ENCODE results near the gene GPHA2. TPM values are rescaled to one million over a fixed set of nuclear protein-coding genes. Genes with fewer than 3 reads are reported as not detected.
"Not testable (repeated sequence)": the region's sequence is repeated elsewhere in the genome, so short reads cannot be mapped to it uniquely, and the experiment has no call there.

Gene GPHA2, protein sequence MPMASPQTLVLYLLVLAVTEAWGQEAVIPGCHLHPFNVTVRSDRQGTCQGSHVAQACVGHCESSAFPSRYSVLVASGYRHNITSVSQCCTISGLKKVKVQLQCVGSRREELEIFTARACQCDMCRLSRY
- total RNA-seq, result not detected in 2 replicates

DNA sequence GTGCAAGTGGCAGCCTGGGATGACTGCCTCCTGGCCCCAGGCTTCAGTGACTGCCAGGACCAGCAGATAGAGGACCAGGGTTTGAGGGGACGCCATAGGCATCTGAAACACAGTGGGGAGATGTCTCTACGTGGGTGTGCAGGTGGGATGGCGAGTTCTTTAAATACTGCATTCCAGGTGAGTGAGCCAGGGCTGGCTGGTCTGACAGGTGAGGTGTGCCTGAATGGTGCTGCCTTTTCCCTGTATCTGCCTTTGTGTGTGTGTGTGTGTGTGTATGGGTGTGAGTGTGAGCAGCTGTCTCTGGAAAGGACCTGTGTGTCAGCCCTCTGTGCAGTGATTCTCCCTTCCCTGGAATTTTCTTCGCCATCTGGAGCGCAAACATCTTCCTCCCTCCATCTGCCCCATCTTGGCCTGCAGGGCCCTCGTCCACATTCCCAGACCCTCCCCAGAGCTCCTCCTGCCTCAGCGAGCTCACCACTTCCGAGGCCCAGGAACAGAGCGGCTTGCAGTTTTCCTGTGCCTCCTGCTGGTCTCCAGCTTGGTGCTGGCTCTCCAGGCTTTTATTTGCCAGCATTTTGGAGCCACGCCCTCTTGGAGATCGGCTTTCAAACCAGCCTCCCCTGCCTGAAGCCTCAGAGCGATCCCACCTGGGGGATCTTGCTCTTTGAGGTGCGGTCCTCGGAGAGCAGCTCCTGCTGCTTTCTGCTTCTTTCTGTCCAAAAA, at the start of gene GPHA2:
Gene GPHA2, minus strand, starts transcription at position 535 of the 723 bp plus-strand sequence. Its CDS starts 433 bp downstream, at position 102.
- intact Hi-C loops (cut with micrococcal nuclease), result no loop called here

DNA sequence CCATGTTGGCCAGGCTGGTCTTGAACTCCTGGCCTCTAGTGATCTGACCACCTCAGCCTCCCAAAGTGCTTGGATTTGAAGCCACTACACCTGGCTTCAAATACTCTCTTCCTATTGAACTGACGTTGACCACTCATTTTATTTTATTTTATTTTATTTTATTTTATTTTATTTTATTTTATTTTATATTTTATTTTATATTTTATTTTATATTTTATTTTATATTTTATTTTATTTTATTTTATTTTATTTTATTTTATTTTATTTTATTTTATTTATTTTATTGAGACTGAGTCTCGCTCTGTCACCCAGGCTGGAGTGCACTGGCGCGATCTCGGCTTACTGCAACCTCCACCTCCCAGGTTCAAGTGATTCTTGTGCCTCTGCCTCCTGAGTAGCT, 47.6 kb upstream of the GPHA2 start:
- intact Hi-C loops (cut with micrococcal nuclease), result not testable (repeated sequence)

DNA sequence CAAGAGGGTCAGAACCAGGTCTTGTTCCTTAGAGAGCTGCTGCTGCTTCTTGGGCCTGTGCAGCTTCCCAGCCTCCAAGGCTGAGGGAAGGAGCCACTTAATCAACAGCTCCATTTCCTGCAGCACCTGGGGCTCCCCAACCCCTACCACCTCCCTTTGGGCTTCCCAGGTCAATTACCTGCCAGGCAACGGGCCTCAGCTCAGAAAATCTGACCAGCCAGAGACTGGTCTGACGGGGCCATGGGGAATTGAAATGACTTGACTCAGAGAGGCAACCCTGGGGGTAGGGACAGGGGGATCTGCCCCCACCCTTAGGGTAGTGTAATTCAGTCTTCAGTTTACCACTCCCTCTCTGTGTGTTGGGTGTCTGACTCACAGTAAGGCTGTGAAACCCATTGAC, 41.0 kb upstream of the GPHA2 start:
- intact Hi-C loops (cut with micrococcal nuclease), result no loop called here

DNA sequence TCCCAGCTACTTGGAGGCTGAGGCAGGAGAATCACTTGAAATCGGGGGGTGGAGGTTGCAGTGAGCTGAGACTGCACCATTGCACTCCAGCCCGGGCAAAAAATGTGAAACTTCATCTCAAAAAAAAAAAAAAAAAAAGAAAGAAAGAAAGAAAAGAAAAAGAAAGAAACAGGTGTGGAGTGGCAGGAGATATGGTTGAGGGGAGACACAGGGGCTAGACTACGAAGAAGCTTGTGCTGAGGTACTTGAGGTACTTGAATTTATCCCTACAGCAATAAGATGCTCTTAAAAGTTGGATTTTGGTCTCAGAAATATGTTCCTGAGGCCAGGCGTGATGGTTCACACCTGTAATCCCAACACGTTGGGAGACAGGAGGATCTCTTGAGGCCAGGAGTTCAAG, 38.4 kb upstream of the GPHA2 start:
- intact Hi-C loops (cut with micrococcal nuclease), result loop anchor here (5.0 kb wide), 1 partner anchor 57 kb away; the partner anchor contains the start of gene ATG2A

DNA sequence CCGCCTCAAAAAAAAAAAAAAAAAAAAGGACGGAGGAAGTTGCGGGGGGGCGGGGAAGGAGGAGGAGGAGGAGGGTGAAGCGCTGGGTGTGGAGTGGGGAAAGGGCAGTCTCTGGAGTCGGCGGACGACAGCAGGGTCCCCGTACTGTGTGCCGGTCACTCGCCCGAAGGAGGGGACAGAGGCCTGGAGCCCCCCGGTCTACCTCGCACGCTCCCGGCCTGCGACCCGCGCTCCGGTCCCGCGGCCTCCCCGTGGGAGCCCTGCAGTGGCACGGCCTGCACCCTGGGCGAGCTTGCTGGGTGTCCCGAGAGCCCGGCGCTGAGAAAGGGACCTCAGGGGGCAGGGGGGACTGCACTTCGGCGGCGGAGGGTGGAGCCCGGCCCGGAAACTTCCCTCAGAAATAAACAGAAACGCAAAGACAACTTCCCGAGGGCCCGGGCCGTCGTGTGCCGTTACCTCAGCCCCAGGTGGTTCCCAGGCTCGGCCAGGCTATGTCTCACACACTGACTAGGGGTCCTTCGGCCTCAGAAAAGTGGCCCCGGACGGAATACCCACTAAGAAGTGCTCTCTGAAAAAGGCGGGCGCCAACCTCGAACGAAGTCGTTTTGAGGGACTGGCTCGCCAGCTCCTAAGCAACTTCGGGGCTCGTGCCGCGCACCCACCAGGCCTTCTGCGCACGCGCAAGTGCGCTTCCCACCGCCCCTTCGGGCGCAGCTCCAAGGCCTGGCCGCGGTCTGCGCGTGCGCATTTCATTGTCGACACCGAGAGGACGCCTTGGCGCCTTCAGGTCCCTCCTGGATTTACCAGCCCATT, 35.9 kb upstream of the GPHA2 start, which contains the start of gene MAJIN:
Gene MAJIN, minus strand, starts transcription at position 688 of the 813 bp plus-strand sequence. CDS start 12,703 bp downstream, outside the sequence.
- intact Hi-C loops (cut with micrococcal nuclease), result loop anchor here (5.0 kb wide), 1 partner anchor 54 kb away; the partner anchor contains the start of gene ATG2A

GRCh38 chr11:64970731-64971151, 35.0 kb upstream of the GPHA2 start:
- intact Hi-C loops (cut with micrococcal nuclease), result loop anchor here (5.0 kb wide), 1 partner anchor 53 kb away; the partner anchor contains the start of gene ATG2A

GRCh38 chr11:64969209-64969608, 33.5 kb upstream of the GPHA2 start:
- intact Hi-C loops (cut with micrococcal nuclease), result no loop called here

DNA sequence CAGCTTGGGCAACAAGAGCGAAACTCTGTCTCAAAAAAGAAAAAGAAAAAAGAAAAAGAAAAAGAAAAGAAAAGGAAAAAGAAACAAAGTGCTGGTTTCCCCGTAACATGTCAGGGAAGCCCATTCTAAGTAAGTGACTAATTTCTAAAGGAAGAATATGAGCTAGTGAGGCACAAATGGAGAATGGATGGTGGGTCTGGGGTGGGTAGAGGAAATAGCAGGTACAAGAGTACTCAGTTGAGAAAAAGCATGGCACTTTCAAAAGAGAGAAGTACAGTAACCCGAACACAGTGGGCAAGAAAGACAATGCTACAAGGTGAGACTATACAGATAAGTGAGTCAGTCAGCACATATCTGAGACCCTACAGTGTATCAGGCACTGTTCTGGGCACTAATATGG, 31.7 kb upstream of the GPHA2 start:
- intact Hi-C loops (cut with micrococcal nuclease), result no loop called here

DNA sequence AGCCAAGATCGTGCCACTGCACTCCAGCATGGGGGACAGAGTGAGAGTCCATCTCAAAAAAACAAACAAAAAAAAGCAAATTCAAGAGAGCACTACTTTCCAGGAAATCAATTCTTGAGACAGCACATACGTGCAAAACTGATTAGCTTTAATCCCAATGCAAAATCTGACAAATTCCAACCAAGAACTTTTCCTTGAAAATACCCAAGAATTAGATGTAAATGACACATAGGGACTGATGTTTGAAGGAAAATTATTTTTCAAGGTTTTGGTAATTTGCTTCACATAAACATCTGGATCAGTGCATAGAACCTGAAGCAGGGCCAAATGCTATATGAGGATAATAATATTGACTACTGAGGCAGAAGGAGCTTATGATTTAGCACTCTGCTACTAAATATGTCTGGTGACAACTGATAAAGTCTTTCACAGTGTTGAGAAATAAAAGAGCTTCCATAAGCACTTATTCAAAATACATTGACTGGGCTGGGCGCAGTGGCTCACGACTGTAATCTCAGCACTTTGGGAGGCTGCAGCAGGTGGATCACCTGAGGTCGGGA, 27.5 kb upstream of the GPHA2 start:
- intact Hi-C loops (cut with micrococcal nuclease), result no loop called here

- intact Hi-C loops (cut with micrococcal nuclease), result no loop called here
Measured at GRCh38 chr11:64960719-64961118, 25.0 kb upstream of the GPHA2 start.

DNA sequence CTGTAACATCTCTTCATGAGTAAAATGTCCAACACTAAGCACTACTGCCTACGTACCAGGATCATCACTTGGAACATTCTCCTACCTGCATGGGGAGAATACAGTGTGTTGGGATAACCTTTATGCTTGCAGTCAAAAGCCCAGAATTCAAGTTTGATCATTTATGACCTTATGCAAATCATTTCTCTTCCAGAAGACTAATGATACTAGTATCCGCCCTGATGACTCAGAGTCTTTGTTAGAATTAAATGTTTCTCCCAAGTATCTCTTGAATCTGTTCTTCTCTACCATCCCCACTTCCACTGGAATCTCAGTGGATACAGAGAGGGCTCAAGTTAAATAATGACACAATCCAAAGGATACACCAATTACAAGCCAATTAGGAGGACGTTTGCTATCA, 23.8 kb upstream of the GPHA2 start:
- intact Hi-C loops (cut with micrococcal nuclease), result no loop called here

- intact Hi-C loops (cut with micrococcal nuclease), result loop anchor here (5.0 kb wide), 1 partner anchor 43 kb away; the partner anchor contains the start of gene BATF2
Measured at GRCh38 chr11:64954201-64954600, 18.5 kb upstream of the GPHA2 start.

DNA sequence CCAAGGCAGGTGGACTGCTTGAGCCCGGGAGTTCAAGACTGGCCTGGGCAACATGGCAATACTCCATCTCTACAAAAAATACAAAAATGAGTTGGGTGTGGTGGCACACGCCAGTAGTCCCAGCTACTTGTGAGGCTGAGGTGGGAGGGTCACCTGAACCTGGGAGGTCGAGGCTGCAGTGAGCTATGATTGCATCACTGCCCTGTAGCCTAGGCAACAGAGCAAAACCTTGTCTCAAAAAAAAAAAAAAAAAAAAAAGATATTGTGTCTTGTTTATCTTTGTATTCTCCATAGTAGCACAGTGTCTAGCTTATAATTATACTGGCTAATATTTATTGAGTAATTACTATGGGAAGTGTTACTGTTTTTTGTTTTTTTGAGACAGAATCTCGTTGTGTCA, 15.8 kb upstream of the GPHA2 start:
- intact Hi-C loops (cut with micrococcal nuclease), result loop anchor here (5.0 kb wide), 1 partner anchor 46 kb away; the partner anchor contains the start of gene BATF2

DNA sequence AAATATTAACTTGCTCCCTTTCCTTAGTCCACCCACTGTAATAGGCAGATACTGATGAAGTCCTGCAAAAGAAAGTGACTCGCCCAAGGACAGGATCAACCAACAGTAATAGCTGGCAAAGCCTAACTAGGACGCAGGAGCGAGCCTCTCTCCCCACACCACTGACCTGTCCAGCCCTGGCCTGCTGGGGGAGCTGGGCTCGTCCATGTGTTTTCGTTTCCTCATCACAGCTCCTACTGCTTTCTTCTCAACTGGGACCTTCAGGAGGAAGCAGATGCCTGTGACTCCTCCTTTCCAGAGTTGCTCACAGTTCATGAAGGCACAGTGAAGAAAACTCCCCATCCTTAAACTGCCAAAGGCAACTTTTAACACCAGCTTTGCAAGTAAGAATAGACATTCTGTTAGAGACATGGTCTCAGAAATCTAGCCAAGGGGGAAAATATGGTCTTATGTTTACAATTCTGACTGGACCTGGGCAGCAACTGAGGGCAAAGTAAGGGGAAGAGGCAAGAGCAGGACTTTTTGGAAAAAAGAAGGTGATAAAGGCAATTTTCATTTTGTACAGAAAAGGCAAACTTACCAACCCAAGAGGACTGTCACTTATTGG, 11.6 kb upstream of the GPHA2 start:
- intact Hi-C loops (cut with micrococcal nuclease), result no loop called here

DNA sequence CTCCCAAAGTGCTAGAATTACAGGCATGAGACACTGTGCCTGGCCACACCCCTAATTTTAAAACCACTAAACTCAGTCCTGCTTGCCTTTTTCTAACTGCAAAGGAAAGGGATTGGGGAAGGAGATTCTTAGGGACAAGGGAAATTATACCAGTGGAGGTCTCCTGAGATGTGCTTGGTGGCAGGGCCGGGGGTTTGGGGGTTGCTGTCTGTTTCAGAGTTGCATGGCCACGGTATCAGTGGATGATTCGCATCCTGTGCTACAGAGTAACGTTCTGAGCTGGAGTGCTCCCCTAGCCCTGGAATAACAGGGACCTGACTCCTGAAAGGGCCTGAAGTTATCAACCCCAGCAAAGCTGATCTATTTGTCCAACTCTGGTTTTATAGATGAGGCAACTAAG, 846 bp upstream of the GPHA2 start:
- intact Hi-C loops (cut with micrococcal nuclease), result no loop called here

- intact Hi-C loops (cut with micrococcal nuclease), result no loop called here
Measured at GRCh38 chr11:64934682-64935358, 873 bp downstream of the GPHA2 start.

GRCh38 chr11:64933935-64934681, 1.6 kb downstream of the GPHA2 start:
- intact Hi-C loops (cut with micrococcal nuclease), result no loop called here

DNA sequence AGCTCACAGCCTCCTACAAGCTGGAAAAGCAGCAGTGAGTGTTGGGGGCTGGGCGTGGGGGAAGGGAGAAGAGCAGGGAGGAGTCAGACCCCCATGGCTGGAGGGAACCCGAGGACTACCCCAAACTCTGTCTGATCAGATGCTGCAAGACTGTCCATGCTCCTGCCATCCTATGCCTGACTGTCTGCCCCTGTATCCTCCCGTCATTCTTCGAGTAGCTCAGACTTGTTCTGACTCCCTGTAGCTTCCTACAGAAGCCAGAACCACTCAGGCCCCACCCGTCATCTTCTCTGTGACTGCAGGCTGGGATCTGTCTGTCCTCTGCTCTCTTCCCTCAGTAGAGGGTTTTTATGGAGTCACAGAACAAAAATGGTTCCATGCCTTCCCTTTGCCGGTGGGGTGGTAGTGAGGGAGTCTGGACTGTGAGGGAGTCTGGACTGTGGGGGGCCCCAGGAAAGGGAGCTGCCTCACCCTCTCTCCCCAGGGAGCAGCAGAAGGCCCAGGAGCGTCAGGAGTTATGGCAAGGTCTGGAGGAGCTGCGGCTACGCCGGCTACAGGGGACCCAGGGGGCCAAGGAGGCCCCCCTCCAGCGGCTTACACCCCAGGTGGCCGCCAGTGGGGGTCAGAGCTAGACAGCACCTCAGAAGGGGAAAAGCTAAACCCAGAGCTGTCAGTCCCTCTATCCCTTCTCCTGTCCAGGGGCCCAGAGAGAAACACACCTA, 2.3 kb downstream of the GPHA2 start:
- intact Hi-C loops (cut with micrococcal nuclease), result no loop called here

DNA sequence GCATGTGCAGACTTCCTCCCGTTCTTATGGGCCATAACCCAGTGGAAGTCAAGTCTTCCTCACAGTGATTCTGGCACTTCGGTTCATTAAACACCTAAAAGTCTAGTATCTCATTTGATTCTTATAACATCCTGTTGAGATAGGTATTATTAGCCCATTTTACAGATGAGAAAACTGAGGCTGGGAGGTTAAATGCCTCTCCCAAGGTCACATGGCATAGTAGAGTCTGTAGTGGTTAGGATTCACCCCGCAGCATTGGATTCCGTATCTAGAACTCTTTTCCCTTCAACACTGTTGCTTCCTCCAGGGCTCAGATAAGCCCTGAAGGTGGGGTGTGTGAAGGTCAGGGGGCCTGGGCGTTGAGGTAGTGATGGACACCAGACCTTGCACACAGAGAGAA, 3.4 kb downstream of the GPHA2 start:
- intact Hi-C loops (cut with micrococcal nuclease), result no loop called here

Data from T-helper 1 cell treated with Interleukin-12 subunit alpha and Interleukin-12 subunit beta and Interleukin-4 antibody, amounts not matched to agents 30 ng/mL and 1 ng/mL, for 36 hours (primary cell).